Left renal pelvis (tissue), 4 donors: ENCODE data around the gene B3GALT5. TPM values are rescaled to one million over a fixed set of nuclear protein-coding genes. Genes with fewer than 3 reads are reported as not detected.

Experiments
- DNase-seq, 4 donors: peaks; one replicate each; pipeline ENCODE4 v3.0.0-alpha.2; 2013; ENCODE audit warnings: low read depth in 4 of 4, low spot score in 3 of 4
- polyA plus RNA-seq, 4 donors: library from polyadenylated mRNA; unstranded; fragments of 120-200 nt; gene quantifications; one replicate each; pipeline ENCODE4 v1.2.1, GENCODE V29; 2013; ENCODE audit not compliant: insufficient read length in 4 of 4

B3GALT5 gene
- polyA plus RNA-seq, 4 donors, result 0.34 to 1.9 (median 1.4) TPM

GRCh38 chr21:39641827-39642450 lies 29.2 kb downstream of the B3GALT5 start:
- DNase-seq, result no peak

- DNase-seq, result no peak
These were observed 31.4 kb downstream of the B3GALT5 start for GRCh38 chr21:39644062-39644560.

DNA sequence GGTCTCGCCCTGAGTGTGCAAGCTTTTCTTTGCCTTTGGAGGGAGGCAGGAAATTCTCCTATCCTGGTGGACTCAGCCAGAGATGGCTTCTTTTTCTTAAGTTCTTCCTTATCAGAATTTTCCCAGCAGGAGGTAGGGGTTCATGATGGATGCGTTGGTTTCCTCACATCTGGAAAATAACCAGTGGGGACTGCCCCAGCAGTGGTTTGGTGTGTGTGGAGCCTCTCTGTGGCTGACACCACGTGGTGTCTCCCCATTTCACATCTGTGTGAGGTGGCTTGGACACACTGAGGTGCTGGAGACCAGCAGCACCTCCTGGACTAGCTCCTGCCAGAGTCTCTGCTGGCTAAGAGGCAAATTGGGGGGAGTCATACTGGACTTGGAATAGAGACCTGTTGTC lies 32.6 kb downstream of the B3GALT5 start:
- no peak for DNase-seq

- no peak for DNase-seq
These were observed 34.7 kb downstream of the B3GALT5 start for GRCh38 chr21:39647476-39647875.

GRCh38 chr21:39648879-39649278 lies 36.1 kb downstream of the B3GALT5 start:
- no peak for DNase-seq

- DNase-seq, result no peak
These were observed 36.8 kb downstream of the B3GALT5 start for GRCh38 chr21:39649526-39649925.

DNA sequence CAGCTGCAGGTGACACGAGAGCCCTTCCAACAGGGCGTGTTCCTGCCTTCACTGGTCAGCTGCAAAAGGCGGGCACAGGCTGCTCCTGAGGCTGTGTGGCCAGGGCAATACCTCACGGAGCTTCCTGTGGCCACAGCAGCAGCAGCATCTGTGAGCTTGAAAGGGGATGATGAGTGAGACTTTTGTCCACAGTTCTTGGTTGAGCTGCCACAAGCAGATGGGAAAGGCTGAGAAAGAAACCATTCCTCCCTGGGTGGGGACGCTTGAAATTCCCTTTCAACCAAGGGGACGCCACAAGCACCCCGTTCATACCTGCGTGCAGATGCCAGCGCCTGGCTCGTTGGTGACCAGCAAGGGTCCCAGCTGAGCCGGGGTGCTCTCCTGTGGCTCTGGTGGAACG lies 37.6 kb downstream of the B3GALT5 start:
- no peak for DNase-seq

- DNase-seq, result no peak
These were observed 38.1 kb downstream of the B3GALT5 start for GRCh38 chr21:39650801-39651200.

GRCh38 chr21:39651206-39651605 lies 38.5 kb downstream of the B3GALT5 start:
- DNase-seq, result no peak

GRCh38 chr21:39654951-39655350 lies 42.2 kb downstream of the B3GALT5 start:
- DNase-seq, result no peak

DNA sequence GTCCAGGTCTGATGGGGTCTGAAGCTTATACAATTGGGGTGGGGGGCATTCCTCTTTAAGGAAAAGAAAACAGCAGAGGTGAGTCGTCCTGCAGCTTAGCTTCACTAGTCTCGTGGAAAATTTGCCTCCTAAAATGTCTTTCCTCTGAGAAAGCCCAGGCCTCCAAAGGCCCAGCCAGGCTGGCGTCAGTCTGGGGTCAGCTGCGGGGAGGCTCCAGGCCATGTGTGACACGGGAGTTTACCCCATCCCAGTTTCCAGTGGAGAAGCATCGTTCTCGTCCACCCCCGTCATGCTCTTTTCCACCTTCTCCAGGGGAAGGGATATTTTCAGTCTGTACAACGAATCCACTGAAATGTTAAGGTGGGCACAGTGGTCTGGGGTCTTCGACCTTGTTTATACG lies 42.8 kb downstream of the B3GALT5 start:
- DNase-seq, result no peak

GRCh38 chr21:39656209-39656608 lies 43.5 kb downstream of the B3GALT5 start:
- DNase-seq, result no peak

- no peak for DNase-seq
These were observed 44.5 kb downstream of the B3GALT5 start for GRCh38 chr21:39657091-39657689.

GRCh38 chr21:39658066-39658465 lies 45.3 kb downstream of the B3GALT5 start:
- DNase-seq, result no peak

DNA sequence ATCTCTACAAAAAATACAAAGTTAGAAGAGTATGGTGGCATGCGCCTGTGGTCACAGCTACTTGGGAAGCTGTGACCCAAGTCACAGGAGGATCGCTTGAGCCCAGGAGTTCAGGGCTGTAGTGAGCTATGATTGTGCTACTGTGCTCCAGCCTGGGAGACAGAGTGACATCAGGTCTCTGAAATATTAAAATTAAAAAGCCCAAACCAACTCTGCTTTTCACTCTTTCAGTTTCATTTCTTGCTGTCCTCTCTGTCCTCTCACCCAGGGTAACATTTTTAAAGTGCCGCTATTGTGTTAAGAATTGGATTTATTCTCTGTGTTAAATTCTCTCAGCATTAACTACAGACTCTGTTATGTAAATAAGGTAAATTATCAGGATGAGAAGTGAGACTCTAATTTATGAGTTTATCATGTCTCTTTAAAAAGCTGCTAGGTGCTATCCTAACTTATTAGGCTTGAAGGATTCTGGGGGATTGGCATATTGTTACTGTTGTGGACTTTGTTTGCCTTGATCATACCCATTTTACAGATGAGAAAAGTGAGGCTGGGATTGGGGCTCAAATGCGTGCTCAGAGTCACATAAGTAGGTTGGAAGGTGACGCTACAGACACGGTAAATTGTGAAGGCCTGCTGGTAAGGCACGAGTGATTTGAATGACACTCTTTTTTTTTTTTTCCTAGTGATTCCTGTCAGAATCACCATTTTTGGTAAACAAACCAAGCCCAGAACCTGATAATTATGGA lies 46.5 kb downstream of the B3GALT5 start:
- DNase-seq, result no peak

- DNase-seq, result no peak
These were observed 47.6 kb downstream of the B3GALT5 start for GRCh38 chr21:39660191-39660980.

DNA sequence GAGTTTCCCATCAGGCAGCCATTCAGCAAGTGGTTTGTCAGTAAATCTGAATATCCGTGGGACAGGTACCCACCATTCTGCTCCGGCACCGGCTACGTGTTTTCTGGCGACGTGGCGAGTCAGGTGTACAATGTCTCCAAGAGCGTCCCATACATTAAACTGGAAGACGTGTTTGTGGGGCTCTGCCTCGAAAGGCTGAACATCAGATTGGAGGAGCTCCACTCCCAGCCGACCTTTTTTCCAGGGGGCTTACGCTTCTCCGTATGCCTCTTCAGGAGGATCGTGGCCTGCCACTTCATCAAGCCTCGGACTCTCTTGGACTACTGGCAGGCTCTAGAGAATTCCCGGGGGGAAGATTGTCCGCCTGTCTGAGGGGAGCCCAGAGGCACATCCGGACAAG lies 48.4 kb downstream of the B3GALT5 start:
- no peak for DNase-seq

GRCh38 chr21:39661740-39662139 lies 49.0 kb downstream of the B3GALT5 start:
- DNase-seq, result no peak

GRCh38 chr21:39662411-39662953 lies 49.7 kb downstream of the B3GALT5 start:
- no peak for DNase-seq

DNA sequence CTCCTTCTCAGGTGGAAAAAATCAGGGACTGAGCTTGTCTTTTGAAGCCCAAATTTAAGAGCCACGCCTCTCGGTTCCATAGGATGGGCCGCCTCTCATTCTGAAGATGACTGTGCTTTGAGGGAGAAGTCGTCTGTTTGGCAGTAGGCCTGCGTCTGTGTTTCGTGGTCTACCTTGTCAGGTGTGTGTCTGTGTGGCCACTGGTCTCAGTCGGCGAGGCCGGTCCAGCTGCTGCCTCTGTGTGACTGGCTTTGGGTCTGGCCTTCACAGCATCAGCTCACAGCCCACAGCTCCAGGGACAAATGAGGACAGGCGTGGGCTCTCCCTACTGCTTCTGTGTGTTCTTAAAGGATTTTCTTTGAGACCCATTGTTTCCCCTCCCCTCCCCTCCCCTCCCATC lies 50.3 kb downstream of the B3GALT5 start:
- no peak for DNase-seq
